Muscle of leg (tissue), 11 donors: ENCODE measurements around the gene PPARD. TPM values are rescaled to one million over a fixed set of nuclear protein-coding genes. Genes with fewer than 3 reads are reported as not detected.

Experiments used
- DNase-seq: peaks from one replicate; pipeline ENCODE4 v3.0.0; 2013
- H3K27ac ChIP-seq: one replicate; pipeline ENCODE4 v1.5.1; 2013; ENCODE audit warnings: mild to moderate bottlenecking, low read length, control low read depth
- H3K27me3 ChIP-seq: one replicate; pipeline ENCODE4 v1.6.1; 2013; ENCODE audit warnings: low read length; ENCODE audit not compliant: control insufficient read depth, insufficient read depth
- H3K36me3 ChIP-seq: one replicate; pipeline ENCODE4 v1.6.1; 2013; ENCODE audit warnings: low read length; ENCODE audit not compliant: control insufficient read depth, insufficient read depth
- H3K4me1 ChIP-seq: one replicate; pipeline ENCODE4 v1.6.1; 2013; ENCODE audit warnings: low read length; ENCODE audit not compliant: control insufficient read depth, insufficient read depth
- H3K4me3 ChIP-seq: one replicate; pipeline ENCODE4 v1.5.1; 2013; ENCODE audit warnings: low read length, control low read depth
- H3K9me3 ChIP-seq: replicated peaks from 2 replicates; pipeline ENCODE4 v1.6.1; 2013; ENCODE audit warnings: low read depth, low read length; ENCODE audit not compliant: control insufficient read depth
- WGBS: methylation state at CpG from one replicate; pipeline ENCODE4 v1.1.5; 2013; ENCODE audit warnings: missing lambda C conversion rate; ENCODE audit not compliant: insufficient coverage; 5-methylcytosine and 5-hydroxymethylcytosine counted together
- polyA plus RNA-seq, 8 donors: library from polyadenylated mRNA; unstranded; fragments of 120-200 nt; gene quantifications; one replicate each; pipeline versions ENCODE4 v1.2.1 to v1.2.3, GENCODE V29; 2013; ENCODE audit warnings: inconsistent platforms in 1 of 8, low replicate concordance in 1 of 8; ENCODE audit not compliant: insufficient read length in 8 of 8, insufficient read depth in 1 of 8
- total RNA-seq: library from RNA; stranded (reverse); fragments of 120-200 nt; gene quantifications from one replicate; pipeline ENCODE4 v1.2.4, GENCODE V29; 2013

The PPARD gene
- total and polyA plus RNA-seq, 9 donors: 5.9 to 26.4 (median 21.8) TPM

- 83% methylated on average over 12 of the region's 12 CpGs for WGBS
- H3K9me3 ChIP-seq: no peaks in the 10 kb centered on the region
- H3K27me3 ChIP-seq: no peaks in the 10 kb centered on the region
- peaks cover under 1% of the 10 kb centered on the region for H3K36me3 ChIP-seq
- no peak for DNase-seq
- peaks cover 13% of the 10 kb centered on the region for H3K4me1 ChIP-seq
- no peak overlapping the region for H3K4me3 ChIP-seq
- H3K27ac ChIP-seq: no peak overlapping the region
Observed at GRCh38 chr6:35392111-35392702, 49.8 kb downstream of the PPARD start.

DNA sequence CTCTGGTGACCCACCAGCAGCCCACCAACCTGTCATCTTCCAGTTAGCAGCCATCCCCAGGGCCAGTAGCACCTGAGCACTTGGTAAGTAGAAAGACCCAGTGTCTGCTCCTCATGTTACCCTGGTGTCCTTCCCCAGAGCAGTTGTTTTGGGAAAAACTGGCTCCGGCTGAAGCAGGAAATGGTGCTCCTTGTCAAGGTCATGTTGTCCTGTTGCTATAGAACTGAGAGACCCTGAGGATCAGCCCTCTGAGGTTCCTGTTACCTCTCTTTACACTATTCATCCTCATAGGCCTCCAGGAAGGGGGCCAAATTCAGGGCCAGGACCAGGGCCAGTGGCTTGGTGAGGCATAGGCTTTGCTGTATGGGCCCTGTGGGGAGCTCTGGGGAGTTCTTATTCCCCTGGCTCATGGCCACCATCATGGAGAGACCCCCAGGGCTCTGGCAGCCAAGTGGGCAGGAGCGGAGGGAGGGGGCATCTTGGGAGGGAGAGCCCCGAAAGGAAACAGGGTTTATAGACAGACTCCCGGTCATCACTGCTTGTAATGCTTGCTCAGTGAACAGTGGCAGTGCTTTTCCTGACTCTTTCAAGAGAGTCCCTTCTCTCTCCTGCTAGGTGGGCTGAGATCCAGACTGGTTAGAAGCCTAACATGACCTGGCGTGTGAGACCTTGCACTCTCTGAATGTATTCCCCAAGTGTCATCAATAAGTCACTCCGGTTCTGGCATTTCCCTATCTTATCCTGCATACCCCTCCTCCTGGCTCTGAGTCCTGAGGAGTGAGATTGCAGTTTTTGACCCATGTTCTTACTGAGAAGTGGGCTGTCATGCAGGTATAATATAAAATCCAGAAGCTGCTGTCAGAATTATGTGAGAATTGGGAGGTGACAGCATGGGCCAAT lies 50.7 kb downstream of the PPARD start:
- Histone ChIP-seq H3K27ac (no peak overlapping the region), H3K4me3 (no peak overlapping the region), H3K27me3 (no peaks in the 10 kb centered on the region), H3K4me1 (peaks cover 13% of the 10 kb centered on the region), H3K9me3 (no peaks in the 10 kb centered on the region), H3K36me3 (peaks cover 4% of the 10 kb centered on the region)
- 32% methylated on average over 2 of the region's 6 CpGs for WGBS
- DNase-seq: no peak

DNA sequence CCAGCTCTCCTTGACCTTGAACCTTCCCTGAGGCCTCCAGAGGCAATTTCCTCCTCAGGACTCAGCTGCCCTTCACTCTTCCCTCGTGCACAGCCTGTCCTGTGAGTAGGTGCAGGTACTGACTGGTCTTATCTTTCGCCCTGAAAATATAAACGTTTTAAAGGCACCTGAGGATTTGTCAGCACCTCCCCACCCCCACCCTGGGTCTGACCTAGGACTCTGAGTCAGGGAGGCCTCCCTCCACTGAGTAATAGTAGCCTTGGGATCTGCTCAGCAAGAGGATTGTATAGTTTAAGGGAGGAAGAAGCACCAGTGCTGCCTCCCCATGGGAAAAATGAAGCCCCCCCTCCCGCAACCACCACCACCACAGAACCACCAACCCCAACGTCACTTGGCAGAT lies 54.6 kb downstream of the PPARD start:
- H3K4me3 ChIP-seq: no peak overlapping the region
- no peak for DNase-seq
- no peak overlapping the region for H3K27ac ChIP-seq
- WGBS: no CpG with 5 or more reads among the region's 5 CpGs
- H3K27me3 ChIP-seq: no peaks in the 10 kb centered on the region
- peaks cover 4% of the 10 kb centered on the region for H3K36me3 ChIP-seq
- H3K4me1 ChIP-seq: peaks cover 12% of the 10 kb centered on the region
- H3K9me3 ChIP-seq: no peaks in the 10 kb centered on the region

DNA sequence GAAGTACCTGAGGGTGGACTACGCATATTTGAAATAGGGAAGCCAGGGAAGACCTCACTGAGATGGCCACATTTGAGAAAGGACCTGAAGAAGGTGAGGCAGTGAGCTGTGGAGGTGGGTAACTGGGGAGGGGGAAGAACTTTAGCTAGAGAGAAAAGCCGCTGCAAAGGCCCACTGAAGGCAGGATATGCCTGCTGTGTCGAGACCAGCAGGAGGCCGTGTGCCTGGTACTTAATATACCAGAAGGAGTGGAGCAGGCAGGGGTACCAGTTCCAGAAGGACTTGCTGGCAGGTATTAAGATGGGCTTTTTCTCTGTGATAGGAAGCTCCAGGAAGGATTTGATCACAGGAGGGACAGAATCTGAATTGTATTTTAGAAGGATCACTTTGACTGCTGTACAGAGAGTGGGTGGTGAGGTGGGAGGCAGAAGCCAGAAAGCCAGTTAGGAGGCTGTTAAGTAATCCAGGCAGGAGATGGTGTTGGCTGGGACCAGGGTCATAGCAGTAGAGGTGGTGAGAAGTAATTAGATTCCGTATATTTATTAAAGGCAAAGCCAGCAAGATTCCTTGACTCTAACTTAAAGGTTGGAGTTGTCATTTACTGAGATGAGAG lies 55.6 kb downstream of the PPARD start:
- Histone ChIP-seq H3K9me3 (no peaks in the 10 kb centered on the region), H3K36me3 (peaks cover 4% of the 10 kb centered on the region), H3K27me3 (no peaks in the 10 kb centered on the region), H3K4me1 (peaks cover 10% of the 10 kb centered on the region), H3K4me3 (no peak overlapping the region), H3K27ac (no peak overlapping the region)
- WGBS: 91% methylated on average over 5 of the region's 5 CpGs
- DNase-seq: no peak

DNA sequence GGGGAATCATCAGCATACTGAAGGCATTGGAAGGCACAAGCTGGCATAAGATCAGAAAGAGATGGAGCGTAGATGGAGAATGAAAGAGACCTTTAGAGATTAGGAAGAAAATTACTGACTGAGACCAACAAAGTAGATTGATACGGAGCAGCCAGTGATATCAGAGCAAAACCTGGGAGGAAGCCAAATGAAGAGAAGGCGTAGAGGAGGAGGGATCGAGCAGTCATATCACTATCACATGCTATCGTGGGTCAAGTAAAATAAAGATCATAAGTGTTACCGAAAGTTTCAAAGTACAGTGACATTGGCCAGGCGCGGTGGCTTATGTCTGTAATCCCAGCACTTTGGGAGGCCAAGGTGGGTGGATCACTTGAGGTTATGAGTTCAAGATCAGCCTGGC lies 56.2 kb downstream of the PPARD start:
- Histone ChIP-seq H3K9me3 (no peaks in the 10 kb centered on the region), H3K27ac (no peak overlapping the region), H3K36me3 (peaks cover 4% of the 10 kb centered on the region), H3K4me3 (no peak overlapping the region), H3K4me1 (peaks cover 5% of the 10 kb centered on the region), H3K27me3 (no peaks in the 10 kb centered on the region)
- DNase-seq: no peak
- 88% methylated on average over 4 of the region's 8 CpGs for WGBS

GRCh38 chr6:35400111-35400510 lies 57.8 kb downstream of the PPARD start:
- Histone ChIP-seq H3K36me3 (peaks cover 4% of the 10 kb centered on the region), H3K27ac (no peak overlapping the region)
- WGBS: 79% methylated on average over 3 of the region's 5 CpGs

DNA sequence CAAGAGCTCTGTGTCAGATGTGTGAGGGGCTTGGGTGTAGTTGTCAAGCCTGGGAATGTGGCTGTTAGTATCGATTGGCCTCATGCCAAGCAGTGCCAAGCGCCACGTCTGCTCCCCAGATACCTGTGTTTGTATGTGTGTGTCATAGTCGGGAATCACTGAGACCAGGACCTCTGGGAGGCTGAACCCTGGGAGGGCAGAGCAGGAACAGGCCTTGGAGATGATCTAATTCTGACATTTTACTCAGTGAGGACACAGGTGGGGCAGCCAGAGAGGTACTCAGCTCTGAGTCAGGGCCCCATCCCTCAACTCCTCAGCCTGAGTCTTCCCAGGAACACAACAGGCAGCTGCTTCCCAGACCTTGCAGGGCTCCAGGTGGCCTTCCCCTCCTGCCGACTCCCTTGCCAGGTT lies 58.5 kb downstream of the PPARD start:
- Histone ChIP-seq H3K36me3 (peaks cover 4% of the 10 kb centered on the region), H3K27me3 (no peaks in the 10 kb centered on the region), H3K4me3 (no peak overlapping the region), H3K4me1 (peaks cover 5% of the 10 kb centered on the region), H3K9me3 (no peaks in the 10 kb centered on the region), H3K27ac (no peak overlapping the region)
- 65% methylated on average over 5 of the region's 5 CpGs for WGBS
- no peak for DNase-seq

More at GRCh38 chr6:35400111-35400510, 57.8 kb downstream of the PPARD start:
- Histone ChIP-seq H3K4me3 (no peak overlapping the region), H3K4me1 (peaks cover 5% of the 10 kb centered on the region), H3K27me3 (no peaks in the 10 kb centered on the region), H3K9me3 (no peaks in the 10 kb centered on the region)
- no peak for DNase-seq

DNA sequence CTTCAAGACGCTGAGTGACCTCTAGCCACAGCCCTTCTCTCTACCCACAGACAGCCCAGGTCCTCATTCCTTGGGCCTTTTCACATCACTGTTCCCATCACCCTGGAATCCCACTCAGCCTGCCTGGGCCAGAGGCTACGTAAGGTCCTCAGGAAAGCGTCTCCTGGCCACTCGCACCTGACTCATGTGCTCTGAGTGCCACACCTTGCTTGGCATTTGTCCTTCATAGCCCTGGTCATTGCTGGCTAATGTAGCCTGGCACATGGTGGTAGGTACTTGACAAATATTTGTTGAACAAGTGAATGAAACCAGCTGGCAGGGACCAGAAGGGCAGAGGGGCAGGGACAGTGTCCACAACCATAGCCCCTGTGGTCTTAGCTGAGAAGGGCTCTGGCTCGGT lies 59.2 kb downstream of the PPARD start:
- Histone ChIP-seq H3K36me3 (peaks cover 4% of the 10 kb centered on the region), H3K27ac (no peak overlapping the region), H3K27me3 (no peaks in the 10 kb centered on the region), H3K9me3 (no peaks in the 10 kb centered on the region), H3K4me3 (no peak overlapping the region), H3K4me1 (peaks cover 5% of the 10 kb centered on the region)
- 84% methylated on average over 5 of the region's 5 CpGs for WGBS
- DNase-seq: no peak

GRCh38 chr6:35402136-35402855 lies 59.9 kb downstream of the PPARD start:
- Histone ChIP-seq H3K4me3 (no peak overlapping the region), H3K4me1 (peaks cover 5% of the 10 kb centered on the region), H3K27ac (no peak overlapping the region), H3K27me3 (no peaks in the 10 kb centered on the region), H3K9me3 (no peaks in the 10 kb centered on the region), H3K36me3 (peaks cover 3% of the 10 kb centered on the region)
- no peak for DNase-seq
- 85% methylated on average over 4 of the region's 8 CpGs for WGBS

DNA sequence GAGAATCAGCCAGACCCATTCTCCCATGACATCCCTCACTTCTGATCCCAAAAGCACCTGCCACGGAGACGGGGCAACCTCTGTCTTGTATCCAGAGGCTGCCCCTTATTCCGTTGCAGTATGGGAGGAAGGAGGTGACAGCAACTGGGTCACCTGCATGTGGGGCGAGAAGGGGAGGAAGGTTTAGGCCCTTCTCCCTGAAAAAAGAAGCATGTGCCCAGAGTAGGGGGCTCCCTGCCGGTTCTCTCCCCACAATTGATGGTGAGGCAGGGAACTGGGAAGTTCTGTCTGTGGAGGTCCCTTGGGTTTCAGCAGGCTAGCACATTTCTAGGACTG lies 60.5 kb downstream of the PPARD start:
- no peaks in the 10 kb centered on the region for H3K9me3 ChIP-seq
- H3K4me1 ChIP-seq: peaks cover 6% of the 10 kb centered on the region
- WGBS: 100% methylated on average over 1 of the region's 5 CpGs
- no peaks in the 10 kb centered on the region for H3K36me3 ChIP-seq
- H3K27ac ChIP-seq: no peak overlapping the region
- no peak for DNase-seq
- H3K4me3 ChIP-seq: no peak overlapping the region
- no peaks in the 10 kb centered on the region for H3K27me3 ChIP-seq
